GM21737 (cell line): ENCODE data around the gene RBM23.
"Not testable (repeated sequence)": the region's sequence is repeated elsewhere in the genome, so short reads cannot be mapped to it uniquely, and the experiment has no call there.

Source experiments
- ATAC-seq: cut with Tn5 transposase; IDR thresholded peaks from one replicate; pipeline ENCODE4 v1.9.1; 2021; ENCODE audit warnings: mild to moderate bottlenecking, moderate library complexity; ENCODE audit not compliant: unreplicated experiment

Gene RBM23

GRCh38 chr14:22919601-22919921, 612 bp upstream of the RBM23 start:
- peak; percentile 13 for ATAC-seq

GRCh38 chr14:22915886-22916521, 2.9 kb downstream of the RBM23 start:
- no peak for ATAC-seq

- not testable (repeated sequence) for ATAC-seq
Observed at GRCh38 chr14:22914836-22915235, 4.1 kb downstream of the RBM23 start.

- no peak for ATAC-seq
Observed at GRCh38 chr14:22910916-22911315, 8.0 kb downstream of the RBM23 start.

- no peak for ATAC-seq
Observed at GRCh38 chr14:22908601-22909000, 10.3 kb downstream of the RBM23 start.

GRCh38 chr14:22907429-22907828, 11.5 kb downstream of the RBM23 start:
- no peak for ATAC-seq

GRCh38 chr14:22906073-22906472, 12.9 kb downstream of the RBM23 start:
- ATAC-seq, result no peak

GRCh38 chr14:22905627-22906026, 13.3 kb downstream of the RBM23 start:
- no peak for ATAC-seq

GRCh38 chr14:22903742-22904087, 15.2 kb downstream of the RBM23 start:
- no peak for ATAC-seq

- ATAC-seq, result no peak
Observed at GRCh38 chr14:22901799-22902198, 17.1 kb downstream of the RBM23 start.

GRCh38 chr14:22900081-22900799, 18.7 kb downstream of the RBM23 start:
- ATAC-seq, result no peak

- no peak for ATAC-seq
Observed at GRCh38 chr14:22898302-22899090, 20.5 kb downstream of the RBM23 start.

- ATAC-seq, result no peak
Observed at GRCh38 chr14:22897357-22897756, 21.6 kb downstream of the RBM23 start.

- no peak for ATAC-seq
Observed at GRCh38 chr14:22896760-22897159, 22.2 kb downstream of the RBM23 start.

GRCh38 chr14:22896356-22896755, 22.6 kb downstream of the RBM23 start:
- ATAC-seq, result no peak

GRCh38 chr14:22895402-22895801, 23.5 kb downstream of the RBM23 start:
- no peak for ATAC-seq

GRCh38 chr14:22893706-22894105, 25.2 kb downstream of the RBM23 start:
- ATAC-seq, result no peak

- no peak for ATAC-seq
Observed at GRCh38 chr14:22892488-22892887, 26.5 kb downstream of the RBM23 start.

GRCh38 chr14:22890416-22890815, 28.5 kb downstream of the RBM23 start:
- ATAC-seq, result no peak

- no peak for ATAC-seq
Observed at GRCh38 chr14:22888662-22889061, 30.3 kb downstream of the RBM23 start.

GRCh38 chr14:22887990-22888378, 31.0 kb downstream of the RBM23 start:
- ATAC-seq, result peak; percentile 50
